Urothelium cell line (cell line): ENCODE measurements around the gene PDIA3.
"Not testable (repeated sequence)": the region's sequence is repeated elsewhere in the genome, so short reads cannot be mapped to it uniquely, and the experiment has no call there.

ENCODE experiments used
- DNase-seq: peaks from one replicate; pipeline ENCODE4 v3.0.0; 2011; ENCODE audit warnings: low spot score, mixed read lengths
- FAIRE-seq: peaks from 2 replicates; lab custom pipeline; 2011; peaks lifted over from hg19 to GRCh38; lab: Jason Lieb, UNC

The PDIA3 gene

DNA sequence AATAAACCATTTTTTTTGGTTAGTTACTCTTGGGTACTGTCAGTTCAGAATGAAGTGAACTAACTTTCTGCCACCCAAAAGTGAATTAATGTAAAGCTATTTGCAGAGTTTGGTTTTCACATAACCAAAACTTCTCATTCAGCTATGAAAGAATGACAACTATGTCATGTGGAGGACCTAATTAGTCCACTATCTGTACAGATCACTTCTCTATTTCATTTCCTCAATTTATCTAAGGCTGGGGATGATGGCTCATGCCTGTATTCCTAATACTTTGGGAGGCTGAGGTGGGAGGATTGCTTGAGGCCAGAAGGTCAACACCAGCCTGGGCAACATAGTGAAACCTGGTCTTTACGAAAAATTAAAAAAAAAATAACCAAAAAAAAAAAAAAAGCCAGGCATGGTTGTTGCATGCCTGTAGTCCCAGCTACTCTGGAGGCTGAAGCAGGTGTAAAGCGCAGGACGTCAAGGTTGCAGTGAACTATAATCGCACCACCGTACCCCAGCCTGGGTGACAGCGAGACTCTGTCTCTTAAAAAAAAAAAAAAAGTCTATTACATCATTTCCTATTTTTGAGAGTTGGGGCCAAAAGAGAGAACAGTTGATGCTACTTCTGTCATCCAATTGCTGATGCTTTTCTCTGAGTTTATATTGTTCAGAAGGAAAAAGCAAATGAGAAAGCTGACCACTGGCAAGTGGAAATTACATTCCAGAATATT lies 62.9 kb downstream of the PDIA3 start:
- FAIRE-seq (no peak), DNase-seq (no peak)

DNA sequence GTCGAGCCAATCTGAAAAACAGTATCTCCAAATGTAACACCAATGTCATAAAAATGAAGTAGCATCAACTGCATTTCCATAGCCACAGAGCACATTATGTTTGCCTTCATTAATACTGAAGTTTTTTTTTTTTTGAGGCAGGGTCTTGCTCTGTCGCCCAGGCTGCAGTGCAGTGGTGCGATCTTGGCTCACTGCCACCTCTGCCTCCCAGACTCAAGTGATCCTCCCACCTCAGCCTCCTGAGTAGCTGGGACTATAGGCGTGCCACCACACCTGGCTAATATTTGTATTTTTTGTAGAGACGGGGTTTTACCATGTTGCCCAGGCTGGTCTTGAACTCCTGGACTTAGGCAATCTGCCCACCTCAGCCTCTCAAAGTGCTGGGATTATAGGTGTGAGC lies 68.8 kb downstream of the PDIA3 start:
- not testable (repeated sequence) for DNase-seq, FAIRE-seq

DNA sequence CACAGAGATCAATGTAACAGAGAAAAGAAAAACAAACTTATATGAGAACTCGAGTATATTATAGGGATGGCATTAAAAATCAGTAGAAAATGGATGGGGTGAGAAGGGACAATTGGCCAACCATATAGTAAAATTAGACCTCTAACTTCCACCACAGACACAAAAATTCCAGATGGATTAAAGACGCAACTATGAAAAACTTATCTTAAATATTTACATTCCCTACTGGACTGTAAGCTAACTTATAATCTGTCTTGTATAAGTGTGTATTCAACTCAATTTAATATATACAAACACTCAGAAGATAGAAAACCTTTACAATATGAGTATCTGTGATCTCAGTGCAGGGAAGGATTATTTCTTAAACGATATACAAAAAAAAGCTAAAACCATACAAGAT lies 75.3 kb downstream of the PDIA3 start:
- FAIRE-seq, result no peak
- DNase-seq, result no peak
